ENCODE data around the gene POFUT1.
"Not testable (repeated sequence)": the region's sequence is repeated elsewhere in the genome, so short reads cannot be mapped to it uniquely, and the experiment has no call there.

Gene POFUT1

DNA sequence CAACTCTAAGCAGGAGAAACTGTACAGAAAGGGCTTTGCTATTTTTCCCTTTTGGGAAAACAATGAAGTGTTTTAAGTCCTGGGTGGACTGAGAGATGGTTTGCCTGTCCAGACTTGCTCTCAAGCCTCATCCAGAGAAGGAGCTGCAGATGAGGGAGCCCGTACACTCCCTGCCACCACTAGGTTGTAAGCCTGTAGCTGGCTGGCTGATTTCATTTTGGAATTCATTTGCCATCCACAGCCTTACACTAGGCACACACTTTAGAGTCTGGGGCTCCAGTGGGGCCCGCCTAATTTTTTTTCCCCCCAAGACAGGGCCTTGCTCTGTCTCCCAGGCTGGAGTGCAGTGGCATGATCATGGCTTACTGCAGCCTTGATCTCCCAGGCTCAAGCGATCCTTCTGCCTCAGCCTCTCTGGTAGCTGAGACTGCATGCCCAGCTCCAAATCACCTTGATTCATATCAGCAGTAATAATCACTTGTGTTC, 28.4 kb downstream of the POFUT1 start:
- no peak for DNase-seq

DNA sequence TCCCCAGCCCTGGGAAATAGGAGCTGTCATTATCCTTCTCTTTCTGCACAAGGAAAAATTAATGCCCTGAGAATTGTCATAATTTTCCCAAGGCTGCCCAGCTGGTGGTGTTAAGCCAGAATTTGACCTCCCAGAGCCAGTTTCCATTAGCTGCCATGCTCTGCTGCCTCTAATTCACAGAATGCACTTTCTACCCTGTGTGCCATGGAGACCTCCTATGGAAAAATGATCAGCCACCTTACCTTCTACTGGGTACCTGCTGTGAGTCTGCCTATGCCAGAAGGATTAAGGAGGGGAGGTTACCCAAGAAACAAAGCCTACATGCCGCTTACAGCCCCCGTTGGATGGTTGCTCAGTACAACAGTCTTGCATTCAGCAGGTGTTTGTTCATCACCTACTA, 29.1 kb downstream of the POFUT1 start:
- DNase-seq, result no peak

DNA sequence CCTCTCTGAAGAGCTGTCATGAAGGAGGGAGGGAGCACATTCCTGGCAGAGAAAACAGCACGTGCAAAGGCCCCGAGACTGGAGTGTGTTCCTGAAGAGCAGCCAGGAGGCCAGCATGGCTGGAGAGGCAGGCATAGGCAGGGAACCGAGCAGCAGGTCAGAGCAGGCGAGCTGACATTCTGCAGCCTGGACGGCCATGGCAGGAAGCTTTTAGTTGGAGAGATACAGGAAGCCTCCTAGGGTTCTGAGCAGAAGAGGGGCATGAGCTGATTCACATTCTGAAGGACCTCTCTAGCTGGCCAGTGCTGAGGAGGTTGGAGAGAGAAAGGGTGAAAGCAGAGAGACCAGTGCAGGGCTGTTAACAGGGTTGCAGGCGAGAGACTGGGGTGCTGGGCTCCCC, 29.7 kb downstream of the POFUT1 start:
- DNase-seq, result no peak

DNA sequence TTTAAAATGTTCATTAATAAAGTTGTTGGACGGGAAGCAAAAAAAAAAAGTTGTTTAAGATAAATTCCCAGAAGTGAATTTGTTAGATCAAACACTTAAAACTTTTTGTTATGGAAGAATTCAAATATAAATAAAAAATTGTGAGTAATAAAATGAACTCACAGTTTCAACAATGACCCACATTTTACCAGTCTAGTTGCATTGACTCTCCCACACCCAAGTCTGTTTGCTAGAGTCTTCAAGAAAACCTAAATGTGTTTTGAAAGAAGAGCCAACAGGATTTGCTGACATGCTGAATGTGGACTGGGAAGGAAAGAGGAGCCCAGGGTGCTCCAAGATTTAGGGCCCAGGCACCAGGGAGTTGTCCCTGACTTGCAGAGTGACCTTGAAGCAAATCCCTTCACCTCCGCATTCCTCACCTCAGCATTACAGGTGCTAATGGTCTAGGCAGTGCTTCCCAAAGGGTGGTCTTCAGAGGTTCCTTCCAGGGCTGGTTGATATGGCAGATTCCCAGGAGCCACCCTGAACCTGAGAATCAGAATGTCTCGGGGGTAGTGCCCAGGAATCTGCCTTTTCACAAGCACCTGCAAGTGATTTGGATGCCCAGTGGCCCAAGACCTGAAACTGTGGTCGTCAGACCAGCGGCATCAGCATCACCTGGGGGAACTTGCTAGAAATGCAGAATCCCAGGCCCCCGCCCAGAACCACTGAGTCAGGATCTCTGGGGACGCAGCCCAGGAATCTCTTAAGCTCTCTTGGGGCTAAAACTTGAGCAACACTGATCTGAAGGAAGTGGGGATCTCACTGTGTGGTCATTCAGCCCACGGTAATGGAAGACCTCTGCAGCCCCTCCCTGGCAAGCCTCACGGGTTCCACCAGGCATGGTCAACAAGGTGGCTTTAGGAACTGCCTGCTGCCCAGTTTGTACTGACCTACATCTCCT, 31.1 kb downstream of the POFUT1 start:
- no peak for DNase-seq

DNA sequence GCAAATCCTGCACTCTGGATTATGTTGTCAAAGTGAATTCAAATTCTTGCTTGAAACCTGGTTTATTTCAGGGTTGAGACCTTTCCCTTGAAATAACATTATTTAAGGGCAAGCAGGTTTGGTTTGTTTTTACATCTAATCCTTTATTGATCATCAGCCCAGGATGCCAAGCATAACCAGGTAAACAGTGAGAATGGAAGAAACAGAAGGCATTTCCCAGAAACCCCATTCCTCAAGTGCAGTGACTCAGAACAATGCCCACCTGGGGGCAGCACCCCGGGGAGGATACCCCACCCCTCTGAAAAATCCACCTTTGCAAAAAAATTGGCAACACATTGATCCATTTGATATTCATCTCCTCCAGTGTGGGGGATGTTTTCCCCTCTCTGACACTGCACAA, 32.5 kb downstream of the POFUT1 start:
- DNase-seq, result no peak

DNA sequence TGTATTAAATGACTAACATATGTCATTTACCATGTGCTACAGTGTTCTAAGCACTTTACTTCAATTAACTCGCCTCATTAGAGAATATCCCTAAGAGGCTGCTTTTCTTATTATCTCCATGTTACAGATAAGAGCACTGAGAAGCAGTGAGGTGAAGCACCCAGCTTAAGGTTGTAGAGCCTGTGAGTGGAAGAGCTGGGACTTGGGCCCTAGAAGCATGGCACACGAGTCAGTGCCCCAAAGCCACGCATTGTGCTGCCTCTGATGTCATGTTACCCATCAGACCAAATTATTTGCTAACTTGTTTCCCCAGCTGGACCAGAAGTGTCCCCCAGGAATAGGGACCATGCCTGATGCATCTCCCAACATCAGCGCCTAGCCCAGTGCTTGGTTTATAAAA, 34.1 kb downstream of the POFUT1 start:
- no peak for DNase-seq

DNA sequence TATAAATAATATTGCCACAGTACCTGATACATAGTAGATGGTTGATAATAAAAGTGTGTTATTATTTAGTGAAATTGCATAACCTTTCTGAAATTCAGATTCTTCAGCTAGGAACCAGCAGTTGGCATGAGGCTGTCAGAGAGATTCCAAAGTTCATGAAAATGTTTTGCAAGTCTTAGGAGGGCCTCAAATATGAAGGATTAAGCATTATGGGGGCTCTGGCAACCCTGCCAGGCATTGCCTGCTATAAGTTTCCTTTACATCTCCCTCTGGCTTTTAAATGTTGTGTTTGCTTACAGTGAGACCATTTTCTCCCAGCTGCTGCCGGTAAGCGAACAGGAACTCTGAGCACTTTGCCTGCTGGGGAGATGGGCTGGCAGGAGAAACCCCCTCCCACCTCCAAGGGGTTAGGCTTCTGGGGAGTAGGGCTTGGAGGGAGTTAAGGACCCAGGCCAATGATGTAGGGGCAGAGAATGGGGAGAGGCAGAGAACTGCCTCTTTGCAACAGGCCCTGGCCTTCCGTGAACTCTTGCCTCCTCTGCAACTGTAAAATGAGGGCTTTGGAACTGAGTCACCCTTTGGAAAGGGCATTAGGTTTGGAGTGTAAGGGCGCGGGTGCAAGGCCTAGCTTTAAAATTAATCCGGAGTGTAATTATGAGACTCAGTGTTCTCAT, 36.6 kb downstream of the POFUT1 start:
- DNase-seq, result no peak

DNA sequence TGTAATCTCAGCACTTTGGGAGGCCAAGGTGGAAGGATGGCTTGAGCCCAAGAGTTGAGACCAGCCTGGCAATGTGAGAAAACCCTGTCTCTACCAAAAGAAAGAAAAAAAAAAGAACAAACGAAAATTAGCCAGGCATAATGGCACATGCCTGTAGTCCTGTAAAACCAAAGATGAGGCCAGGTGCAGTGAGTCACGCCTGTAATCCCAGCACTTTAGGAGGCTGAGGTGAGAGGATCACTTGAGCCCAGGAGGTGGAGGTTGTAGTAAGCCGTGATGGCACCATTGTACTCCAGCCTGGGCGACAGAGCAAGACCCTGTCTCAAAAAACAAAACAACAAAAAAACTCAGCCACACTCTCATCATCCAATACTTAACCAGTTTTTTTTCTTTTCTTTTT, 37.3 kb downstream of the POFUT1 start:
- DNase-seq, result no peak

DNA sequence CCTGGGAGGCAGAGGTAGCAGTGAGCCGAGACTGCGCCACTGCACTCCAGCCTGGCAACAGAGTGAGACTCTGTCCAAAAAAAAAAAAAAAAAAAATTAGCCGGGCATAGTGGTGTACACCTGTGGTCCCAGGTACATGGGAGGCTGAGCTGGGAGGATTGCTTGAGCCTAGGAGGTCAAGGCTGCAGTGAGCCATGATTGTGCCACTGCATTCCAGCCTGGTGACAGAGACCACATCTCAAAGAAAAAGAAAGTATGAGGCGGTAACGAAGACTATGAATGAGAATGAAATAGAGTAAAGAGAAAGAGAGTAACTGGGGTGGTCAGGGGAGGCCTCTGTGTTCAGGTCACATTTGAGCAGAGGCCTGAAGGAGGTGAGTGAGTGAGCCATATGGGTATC, 38.5 kb downstream of the POFUT1 start:
- not testable (repeated sequence) for DNase-seq

DNA sequence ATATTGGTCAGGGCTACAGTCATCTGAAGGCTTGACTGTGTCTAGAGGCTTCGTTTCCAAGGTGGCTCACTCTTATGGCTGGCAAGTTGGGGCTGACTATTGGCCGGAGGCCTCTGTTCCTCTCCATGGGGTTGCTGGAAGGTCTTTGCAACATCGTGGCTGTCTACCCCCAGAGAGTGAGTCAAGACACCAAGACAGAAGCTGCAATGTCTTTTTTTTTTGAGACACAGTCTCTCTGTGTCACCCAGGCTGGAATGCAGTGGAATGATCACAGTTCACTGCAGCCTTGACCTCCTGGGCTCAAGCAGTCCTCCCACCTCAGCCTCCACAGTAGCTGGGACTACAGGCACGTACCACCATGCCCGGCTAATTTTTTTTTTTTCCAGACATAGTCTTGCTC, 40.4 kb downstream of the POFUT1 start:
- DNase-seq, result no peak

DNA sequence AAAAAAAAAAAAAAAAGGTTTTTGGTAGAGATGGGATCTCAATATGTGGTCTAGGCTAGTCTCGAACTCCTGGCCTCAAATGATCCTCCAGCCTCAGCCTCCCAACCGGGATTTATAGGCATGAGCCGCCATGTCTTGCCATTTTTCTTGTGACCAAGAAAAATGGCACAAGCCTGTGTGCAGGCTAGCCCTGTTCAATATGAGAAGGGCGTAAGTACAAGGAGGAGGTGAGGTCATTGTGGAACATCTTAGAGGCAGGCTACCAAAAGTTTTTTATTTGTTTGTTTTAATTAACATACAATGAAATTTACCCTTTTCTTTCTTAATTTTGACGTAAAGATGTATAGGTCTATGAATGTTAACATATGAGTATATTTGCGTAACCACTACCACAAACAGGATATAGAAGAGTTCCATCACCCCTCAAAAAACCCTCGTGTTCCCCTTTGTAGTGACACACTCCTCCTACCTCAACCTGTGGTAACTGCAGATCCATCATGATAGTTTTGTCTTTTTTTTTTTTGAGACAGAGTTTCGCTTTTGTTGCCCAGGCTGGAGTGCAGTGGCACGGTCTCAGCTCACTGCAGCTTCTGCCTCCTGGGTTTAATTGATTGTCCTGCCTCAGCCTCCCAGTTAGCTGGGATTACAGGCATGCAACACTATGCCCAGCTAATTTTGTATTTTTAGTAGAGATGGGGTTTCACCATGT, 41.5 kb downstream of the POFUT1 start:
- no peak for DNase-seq

DNA sequence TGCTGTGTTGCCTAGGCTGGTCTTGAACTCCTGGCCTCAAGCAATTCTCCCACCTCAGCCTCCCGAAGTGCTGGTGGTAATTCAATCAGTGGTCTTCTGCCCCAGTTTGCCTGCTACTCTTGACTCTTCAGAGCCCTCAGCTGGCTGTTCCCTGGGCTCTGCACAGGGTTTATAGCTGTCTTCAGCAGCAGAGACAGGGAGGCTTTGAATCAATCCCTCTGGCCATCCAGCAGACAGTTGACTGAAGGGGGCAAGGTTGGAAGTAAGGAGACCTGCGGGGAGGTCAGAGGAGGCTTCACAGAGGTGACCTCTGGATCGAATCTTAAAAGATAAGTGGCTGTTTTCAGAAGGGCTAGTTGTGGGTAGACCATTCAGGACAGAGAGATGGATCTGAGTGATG, 43.8 kb downstream of the POFUT1 start:
- no peak for DNase-seq

DNA sequence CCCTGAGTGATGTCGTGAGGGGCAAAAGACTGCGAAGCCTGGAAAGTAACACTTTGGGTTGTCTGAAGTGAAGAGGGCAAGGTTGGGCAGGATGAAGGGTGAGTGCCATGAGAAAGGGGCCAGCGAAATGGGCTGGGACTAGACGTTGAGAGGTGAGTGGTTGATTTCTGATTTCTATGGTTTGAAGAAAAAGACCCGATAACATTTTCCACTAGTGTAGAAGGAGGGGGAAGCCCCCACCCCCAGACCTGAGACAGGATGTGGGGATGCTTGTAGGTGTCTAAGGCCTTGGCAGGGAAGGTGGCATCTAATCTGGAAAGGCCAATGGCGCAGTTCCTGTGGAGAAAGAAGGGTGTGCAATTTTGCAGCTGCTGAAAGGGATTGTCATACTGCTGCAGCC, 44.5 kb downstream of the POFUT1 start:
- DNase-seq, result no peak

DNA sequence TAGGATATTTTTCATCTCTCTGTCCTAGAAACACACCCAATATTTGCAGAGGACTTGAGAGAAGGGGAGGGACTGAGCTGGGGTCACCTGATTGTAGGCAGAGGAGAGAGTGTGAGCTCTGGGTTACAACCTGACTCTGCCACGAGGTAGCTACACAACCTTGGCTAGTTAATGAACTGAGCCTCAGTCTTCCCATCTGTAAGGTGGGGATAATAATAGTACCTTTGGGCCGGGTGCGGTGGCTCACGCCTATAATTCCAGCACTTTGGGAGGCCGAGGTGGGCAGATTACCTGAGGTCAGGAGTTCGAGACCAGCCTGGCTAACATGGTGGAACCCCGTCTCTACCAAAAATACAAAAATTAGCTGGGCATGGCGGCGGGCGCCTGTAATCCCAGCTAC, 53.3 kb downstream of the POFUT1 start:
- not testable (repeated sequence) for DNase-seq

DNA sequence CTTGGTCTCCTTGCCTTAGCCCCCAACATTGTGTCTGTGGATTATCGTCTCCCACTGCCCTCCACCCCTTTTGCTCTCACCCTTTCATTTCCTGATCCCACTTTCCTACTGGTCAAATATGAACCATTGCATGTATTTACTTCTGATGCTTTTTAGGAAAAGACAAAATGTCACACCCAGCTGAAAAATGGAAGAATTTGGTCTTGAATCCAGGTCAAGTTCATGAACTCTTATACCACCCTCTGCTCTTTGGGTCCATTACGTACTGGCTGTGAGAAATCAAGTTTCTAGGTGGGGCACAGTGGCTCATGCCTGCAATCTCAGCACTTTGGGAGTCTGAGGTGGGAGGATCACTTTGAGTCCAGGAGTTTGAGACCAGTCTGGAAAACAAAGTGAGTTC, 54.0 kb downstream of the POFUT1 start:
- no peak for DNase-seq

DNA sequence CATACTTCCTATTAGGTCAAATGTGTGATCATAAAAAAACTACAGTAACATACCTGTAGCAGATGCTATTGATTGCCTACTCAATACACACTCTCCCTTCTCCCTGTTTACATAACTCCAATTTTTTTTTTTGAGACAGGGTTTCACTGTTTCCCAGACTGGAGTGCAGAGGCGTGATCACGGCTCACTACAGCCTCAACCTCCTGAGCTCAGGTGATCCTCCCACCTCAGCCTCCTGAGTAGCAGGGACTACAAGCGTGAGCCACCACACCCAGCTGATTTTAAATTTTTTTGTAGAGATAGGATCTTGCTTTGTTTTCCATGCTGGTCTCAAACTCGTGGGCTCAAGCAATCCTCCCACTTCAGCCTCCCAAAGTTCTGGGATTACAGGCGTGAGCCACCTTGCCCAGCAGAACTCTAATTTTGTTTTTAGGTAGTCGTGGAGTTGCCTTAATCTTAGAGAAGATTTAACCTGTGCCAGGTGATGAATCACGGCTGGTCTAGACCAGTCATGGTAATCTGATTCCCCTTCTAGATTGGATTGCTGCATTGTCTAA, 55.8 kb downstream of the POFUT1 start:
- no peak for DNase-seq

DNA sequence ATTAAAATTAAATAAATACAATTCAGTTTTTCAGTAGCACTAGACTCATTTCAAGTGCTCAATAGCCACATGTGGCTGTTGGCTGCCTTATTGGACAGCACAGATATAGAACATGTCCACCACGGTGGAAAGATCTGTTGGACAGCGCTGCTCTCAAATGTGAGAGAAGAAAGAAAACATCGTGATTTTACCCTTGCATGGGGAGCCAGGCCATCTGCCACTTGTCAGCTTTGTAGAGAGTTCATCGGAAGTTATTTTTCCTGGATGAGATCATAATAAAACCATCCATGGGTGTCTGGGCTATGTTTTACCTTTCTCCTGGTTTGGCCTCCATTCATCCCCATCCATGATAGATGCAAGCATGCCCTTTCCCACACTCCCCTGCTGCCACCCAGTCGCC, 63.9 kb downstream of the POFUT1 start:
- no peak for DNase-seq

DNA sequence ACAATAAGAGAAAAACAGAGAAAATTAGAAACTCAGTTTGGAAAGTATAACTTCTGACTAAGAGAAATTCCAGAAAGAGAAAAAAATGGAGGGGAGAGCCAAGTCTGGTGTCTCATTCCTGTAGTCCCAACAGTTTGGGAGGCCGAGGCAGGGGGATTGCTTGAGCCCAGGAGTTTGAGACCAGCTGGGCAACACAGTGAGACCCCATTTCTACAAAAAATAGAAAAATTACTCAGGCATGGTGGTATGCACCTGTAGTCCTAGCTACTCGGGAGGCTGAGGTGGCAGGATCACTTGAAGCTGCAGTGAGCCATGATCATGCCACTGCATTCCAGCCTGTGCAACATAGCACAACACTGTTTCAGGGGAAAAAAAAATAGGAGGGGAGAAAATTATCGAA, 66.7 kb downstream of the POFUT1 start:
- no peak for DNase-seq

DNA sequence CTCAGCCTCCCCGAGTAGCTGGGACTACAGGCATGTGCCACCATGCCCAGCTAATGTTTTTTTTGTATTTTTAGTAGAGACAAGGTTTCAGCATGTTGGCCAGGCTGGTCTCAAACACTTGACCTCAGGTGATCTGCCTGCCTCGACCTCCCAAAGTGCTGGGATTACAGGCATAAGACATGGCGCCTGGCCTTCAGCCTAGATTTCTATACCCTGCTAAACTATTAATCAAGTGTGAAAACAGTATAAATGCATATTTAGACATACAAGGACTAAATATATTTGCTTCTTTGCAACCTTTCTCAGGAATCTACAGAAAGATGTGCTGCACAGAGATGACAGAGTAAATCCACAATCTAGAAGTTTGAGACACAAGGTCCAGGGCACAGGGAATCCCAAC, 67.5 kb downstream of the POFUT1 start:
- not testable (repeated sequence) for DNase-seq

DNA sequence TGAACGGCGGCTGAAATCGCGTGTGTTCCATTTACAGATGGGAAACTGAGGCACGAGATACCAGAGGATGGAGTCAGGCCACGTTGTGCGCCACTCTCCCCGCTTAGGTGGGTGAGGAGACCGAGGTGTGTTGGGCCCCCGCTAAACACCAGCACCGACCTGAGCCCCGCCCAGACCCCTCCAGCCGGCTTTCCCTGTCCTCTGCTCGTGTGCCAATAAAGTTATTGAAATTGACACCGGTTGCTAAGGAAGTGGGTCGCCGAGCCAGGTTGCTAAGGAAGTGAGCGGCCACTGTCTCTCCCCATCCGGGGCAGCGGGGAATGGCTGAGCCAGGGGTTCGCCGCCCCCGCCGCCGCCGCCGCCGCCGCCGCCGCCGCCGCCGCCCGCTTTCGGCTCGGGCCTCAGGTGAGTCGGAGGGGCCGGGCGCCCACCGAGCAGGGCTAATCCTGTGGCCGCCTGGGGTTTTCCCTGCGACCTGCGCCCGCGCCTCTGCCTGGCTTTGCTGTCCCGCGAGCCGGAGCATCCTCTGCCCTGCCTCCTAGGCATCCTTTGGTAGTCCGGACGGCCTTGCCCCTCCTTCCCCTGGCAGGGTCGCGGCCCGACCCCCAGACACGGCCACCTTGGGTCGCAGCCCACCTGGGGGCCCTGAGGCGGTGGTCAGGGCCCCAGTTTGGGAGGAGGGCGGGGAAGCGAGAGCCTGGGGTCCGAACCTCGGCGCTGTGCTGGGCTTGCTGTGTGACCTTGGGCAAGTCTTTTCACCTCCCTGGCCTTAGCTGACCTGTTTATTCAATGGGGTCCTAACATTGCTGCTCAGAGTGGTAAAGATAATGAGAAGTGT, 69.9 kb downstream of the POFUT1 start, which contains the start of gene KIF3B:
KIF3B (plus strand) TSS at position 291 of the 838 bp plus-strand sequence. CDS start 32,127 bp downstream, outside the sequence.
- DNase-seq, result peak; percentile 80

DNA sequence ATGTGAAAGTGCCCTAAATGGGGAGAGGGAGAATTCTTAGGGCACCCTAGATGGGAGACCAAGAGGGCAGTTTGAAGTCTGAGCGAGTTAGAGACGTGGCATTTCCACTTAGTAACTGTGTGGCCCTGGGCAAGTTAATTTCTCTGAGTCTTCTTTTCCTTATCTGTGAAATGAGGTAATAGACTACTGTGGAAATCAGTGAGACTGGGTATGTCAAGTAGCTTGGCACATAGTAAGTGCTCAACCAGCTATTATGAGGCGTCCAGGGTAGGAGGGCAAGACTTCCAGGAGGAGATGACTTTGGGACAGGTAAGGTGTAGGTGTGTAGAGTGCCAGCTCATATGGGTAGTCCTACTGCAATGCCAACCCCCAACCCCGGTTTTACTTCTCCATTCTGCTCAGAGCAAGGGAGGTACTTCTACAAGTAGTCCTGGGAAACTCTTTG, 70.5 kb downstream of the POFUT1 start:
- DNase-seq, result no peak

DNA sequence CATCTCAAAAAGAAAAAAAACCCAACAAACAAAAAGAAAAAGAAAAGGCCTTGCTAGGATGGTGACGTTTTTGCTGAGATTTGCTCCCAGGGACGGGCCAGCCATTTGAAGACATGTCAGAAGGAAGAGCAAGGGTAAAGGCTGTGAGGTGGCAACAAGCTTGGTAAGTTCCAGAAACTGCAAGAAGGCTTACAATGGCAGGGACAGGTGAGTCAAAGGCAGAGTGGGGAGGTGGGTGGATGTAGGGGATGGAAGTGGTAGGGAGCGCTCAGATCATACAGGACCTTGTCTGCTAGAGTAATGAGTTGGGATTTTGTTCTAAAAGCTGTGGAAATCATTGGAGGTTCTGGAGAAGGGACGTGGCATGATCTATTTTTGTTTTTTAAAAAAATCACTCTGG, 74.0 kb downstream of the POFUT1 start:
- DNase-seq, result no peak
